T-cell (primary cell): ENCODE results near the gene ZNF524. TPM values are rescaled to one million over a fixed set of nuclear protein-coding genes. Genes with fewer than 3 reads are reported as not detected.

ENCODE experiments used
- ATAC-seq, 4 experiments: fragments of 200-7000 bp in 3 of 4; fragments of 150-1000 bp in 1 of 4; cut with Tn5 transposase; replicated peaks in 1 of 4; 1 replicate in 3 of 4; 2 replicates in 1 of 4; pipeline ENCODE4 v1.10.0; 2021; ENCODE audit warnings: moderate library complexity in 3 of 4, mild to moderate bottlenecking in 2 of 4, moderate number of reproducible peaks in 1 of 4
- CTCF ChIA-PET, 2 donors: fragments of 300-600 bp; sonication (Branson Sonifier 250); formaldehyde crosslinking; loops; one replicate each; lab custom pipeline; 2022; ENCODE audit warnings: antibody characterized with exemption in 2 of 2; lab: Charles Lee
- POLR2A ChIA-PET, 2 donors: fragments of 300-600 bp; sonication (Branson Sonifier 250); formaldehyde crosslinking; loops; one replicate each; lab custom pipeline; 2022; ENCODE audit warnings: antibody characterized with exemption in 2 of 2; lab: Charles Lee
- DNase-seq, 35 experiments: peaks; one replicate each; pipeline versions ENCODE4 v3.0.0 to v3.0.0-alpha.2; 2013 to 2023
- H3K27ac ChIP-seq: one replicate; pipeline ENCODE4 v1.5.1; 2013; ENCODE audit warnings: low read length
- H3K27me3 ChIP-seq, 2 experiments: replicated peaks in 1 of 2; 1 replicate in 1 of 2; 2 replicates in 1 of 2; pipeline versions ENCODE4 v1.6.1 to v1.7.0; 2013; ENCODE audit warnings: low read length in 1 of 2, mixed read lengths in 1 of 2; ENCODE audit not compliant: control insufficient read depth in 2 of 2, insufficient read depth in 2 of 2; ENCODE audit errors: extremely low read depth in 1 of 2
- H3K36me3 ChIP-seq, 2 donors: 1 replicate in 1 of 2; 2 replicates in 1 of 2; pipeline versions ENCODE4 v1.6.1 to v1.7.0; 2013; ENCODE audit warnings: low read length in 1 of 2; ENCODE audit not compliant: control insufficient read depth in 2 of 2, insufficient read depth in 1 of 2; ENCODE audit errors: extremely low read depth in 1 of 2
- H3K4me1 ChIP-seq, 2 experiments: 1 replicate in 1 of 2; 2 replicates in 1 of 2; pipeline versions ENCODE4 v1.6.1 to v1.7.0; 2013; ENCODE audit warnings: low read length in 2 of 2, mixed read lengths in 1 of 2; ENCODE audit not compliant: insufficient read depth in 2 of 2, control insufficient read depth in 1 of 2; ENCODE audit errors: extremely low read depth in 1 of 2
- H3K4me3 ChIP-seq, 2 donors: 1 replicate in 1 of 2; 2 replicates in 1 of 2; pipeline versions ENCODE4 v1.5.1 to v1.7.0; 2013; ENCODE audit warnings: mild to moderate bottlenecking in 2 of 2, low read length in 1 of 2, moderate library complexity in 1 of 2; ENCODE audit not compliant: control insufficient read depth in 1 of 2; ENCODE audit errors: extremely low read depth in 1 of 2
- H3K9me3 ChIP-seq: 2 replicates; pipeline ENCODE4 v1.7.0; 2013
- H3K27ac Mint-ChIP-seq, 2 donors: one replicate each; pipeline ENCODE4 v1.8.0; 2020 to 2021; ENCODE audit warnings: mild to moderate bottlenecking in 2 of 2, mixed read lengths in 2 of 2
- H3K27me3 Mint-ChIP-seq, 2 donors: one replicate each; pipeline ENCODE4 v1.8.0; 2021 to 2022; ENCODE audit warnings: mixed read lengths in 2 of 2
- H3K36me3 Mint-ChIP-seq: one replicate; pipeline ENCODE4 v1.8.0; 2021; ENCODE audit warnings: mixed read lengths
- H3K4me1 Mint-ChIP-seq, 3 donors: one replicate each; pipeline ENCODE4 v1.8.0; 2020 to 2022; ENCODE audit warnings: mixed read lengths in 3 of 3, mild to moderate bottlenecking in 1 of 3
- H3K4me3 Mint-ChIP-seq, 3 donors: one replicate each; pipeline ENCODE4 v1.8.0; 2020 to 2022; ENCODE audit warnings: mild to moderate bottlenecking in 3 of 3, mixed read lengths in 3 of 3, moderate library complexity in 3 of 3
- H3K9me3 Mint-ChIP-seq, 3 donors: one replicate each; pipeline ENCODE4 v1.8.0; 2020 to 2022; ENCODE audit warnings: mixed read lengths in 3 of 3
- WGBS: methylation state at CpG from one replicate; pipeline ENCODE4 v1.1.5; 2013; ENCODE audit warnings: missing lambda C conversion rate; ENCODE audit not compliant: insufficient coverage; 5-methylcytosine and 5-hydroxymethylcytosine counted together
- total RNA-seq, 35 experiments: library from RNA in 6 of 35; stranded (reverse) in 6 of 35; fragments of 120-200 nt in 1 of 35; gene quantifications; one replicate each; pipeline versions ENCODE4 v1.2.1 to v1.2.4 and lab custom pipeline; 2013 to 2026

ZNF524 gene
- total RNA-seq, 5 donors from 2014 or later (not counting 1 experiment from before 2014, with no cell fraction given), result 14.9 to 42.2 (median 33.4) TPM

DNA sequence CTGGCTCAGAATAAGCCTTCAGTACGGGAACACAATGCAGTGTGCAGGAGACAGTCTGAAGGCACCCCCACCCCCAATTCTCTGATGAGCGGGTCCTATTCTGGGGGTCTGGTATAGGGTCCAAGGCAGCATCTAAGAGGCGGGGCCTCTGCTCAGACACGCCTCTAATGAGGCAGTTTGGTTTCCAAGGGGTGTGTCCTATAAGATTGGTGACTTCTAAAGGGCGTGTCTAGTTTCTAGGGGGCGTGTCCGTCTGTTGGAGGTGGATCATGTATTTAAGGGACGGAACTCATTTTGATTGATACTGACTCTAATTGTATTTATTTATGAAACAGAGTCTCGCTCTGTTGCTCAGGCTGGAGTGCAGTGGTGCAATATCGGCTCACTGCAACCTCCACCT lies 9.5 kb upstream of the ZNF524 start:
- peaks cover 16 to 29% (median 16%) of the 10 kb centered on the region in 3 donors for H3K4me1 Mint-ChIP-seq
- DNase-seq, result no peak
- Histone ChIP-seq H3K27ac (no peak overlapping the region), H3K27me3 (peaks cover 0 to 17% of the 10 kb centered on the region in 2 experiments), H3K4me3 (no peak overlapping the region), H3K4me1 (peaks cover 15 to 27% of the 10 kb centered on the region in 2 experiments), H3K9me3 (no peaks in the 10 kb centered on the region), H3K36me3 (peaks cover 14 to 18% of the 10 kb centered on the region in 2 donors)
- CTCF ChIA-PET, result no interaction called here
- POLR2A ChIA-PET, result no interaction called here
- ATAC-seq, result no peak
- H3K9me3 Mint-ChIP-seq, result no peaks in the 10 kb centered on the region
- H3K27me3 Mint-ChIP-seq, result no peaks in the 10 kb centered on the region
- WGBS, result 73% methylated on average over 2 of the region's 10 CpGs
- no peak overlapping the region for H3K27ac Mint-ChIP-seq
- H3K36me3 Mint-ChIP-seq, result peaks cover 18% of the 10 kb centered on the region
- no peak overlapping the region for H3K4me3 Mint-ChIP-seq

DNA sequence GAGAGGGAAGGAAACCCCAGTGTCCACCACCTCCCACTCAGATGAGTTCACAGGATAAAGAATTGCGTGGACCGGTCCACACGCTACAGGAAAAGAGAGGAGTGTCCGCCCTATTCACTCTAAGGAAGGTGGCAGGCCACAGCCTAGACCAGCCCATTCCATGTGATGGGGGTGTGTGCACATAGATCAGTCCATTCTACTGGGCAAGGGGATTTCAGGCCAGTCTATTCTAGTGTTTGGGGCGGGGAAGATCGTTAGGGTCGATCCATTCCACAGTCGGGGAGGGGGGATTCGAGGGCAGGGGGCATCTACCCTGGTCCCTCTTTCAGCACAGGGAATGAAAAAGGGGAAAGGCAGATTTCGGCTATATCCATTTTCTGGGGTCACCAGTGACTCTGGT lies 8.5 kb upstream of the ZNF524 start:
- H3K4me1 ChIP-seq, result peaks cover 11 to 17% of the 10 kb centered on the region in 2 experiments
- POLR2A ChIA-PET, result no interaction called here
- Mint-ChIP-seq H3K9me3 (no peaks in the 10 kb centered on the region), H3K27ac (no peak overlapping the region), H3K4me3 (no peak overlapping the region), H3K27me3 (no peaks in the 10 kb centered on the region), H3K4me1 (peaks cover 7 to 21% (median 10%) of the 10 kb centered on the region in 3 donors), H3K36me3 (peaks cover 28% of the 10 kb centered on the region)
- no peaks in the 10 kb centered on the region for H3K9me3 ChIP-seq
- no peak for DNase-seq
- ATAC-seq, result no peak
- no peak overlapping the region for H3K4me3 ChIP-seq
- WGBS, result 100% methylated on average over 3 of the region's 10 CpGs
- H3K27ac ChIP-seq, result no peak overlapping the region
- CTCF ChIA-PET, result no interaction called here
- H3K36me3 ChIP-seq, result peaks cover 20 to 23% of the 10 kb centered on the region in 2 donors
- H3K27me3 ChIP-seq, result peaks cover 0 to 10% of the 10 kb centered on the region in 2 experiments

DNA sequence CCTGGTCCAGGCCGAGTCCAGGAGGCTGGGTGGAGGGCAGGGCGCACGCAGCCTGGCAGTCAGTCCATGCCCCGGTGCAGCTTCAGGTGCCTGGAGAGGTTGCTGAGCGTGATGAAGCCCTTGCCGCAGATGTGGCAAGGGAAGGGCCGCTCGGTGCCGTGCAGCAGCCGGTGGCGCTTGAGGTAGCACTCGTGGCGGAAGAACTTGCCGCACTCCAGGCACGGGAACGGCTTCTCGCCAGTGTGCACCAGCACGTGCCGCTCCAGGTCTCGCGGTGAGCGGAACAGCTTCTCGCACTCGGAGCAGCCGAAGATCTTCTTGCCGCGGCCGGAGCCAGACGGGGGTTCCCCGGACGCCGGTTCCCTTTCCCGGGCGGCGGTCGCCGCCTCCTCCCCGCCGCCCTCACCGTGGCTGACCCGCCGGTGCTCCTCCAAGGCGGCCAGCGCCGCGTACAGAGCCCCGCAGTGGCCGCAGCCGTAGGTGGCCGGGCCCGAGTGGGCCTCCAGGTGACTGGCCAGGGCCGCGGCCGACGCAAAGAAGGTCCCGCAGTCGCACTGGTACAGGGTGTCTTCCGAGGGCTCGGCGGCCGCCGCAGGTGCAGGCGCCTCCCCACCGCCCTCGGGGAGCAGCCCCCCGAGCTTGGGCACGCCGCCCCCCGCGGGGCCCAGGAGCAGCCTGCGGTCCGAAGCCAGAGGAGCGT lies 7.5 kb upstream of the ZNF524 start:
- H3K9me3 ChIP-seq, result no peaks in the 10 kb centered on the region
- WGBS, result 97% methylated on average over 73 of the region's 73 CpGs
- no peak overlapping the region for H3K27ac Mint-ChIP-seq
- no peak overlapping the region for H3K4me3 Mint-ChIP-seq
- no peak for ATAC-seq
- H3K36me3 ChIP-seq, result peaks cover 23 to 28% of the 10 kb centered on the region in 2 donors
- H3K27ac ChIP-seq, result no peak overlapping the region
- POLR2A ChIA-PET, result no interaction called here
- CTCF ChIA-PET, result interaction anchor here in 1 of 2 donors (0.7 kb wide), 1 partner anchor 31 kb away, joined by 4 read pairs; no protein-coding TSS in a partner anchor
- peaks cover 3 to 8% of the 10 kb centered on the region in 2 experiments for H3K4me1 ChIP-seq
- H3K27me3 ChIP-seq, result peaks cover 0 to 3% of the 10 kb centered on the region in 2 experiments
- DNase-seq, result no peak
- H3K27me3 Mint-ChIP-seq, result no peaks in the 10 kb centered on the region
- H3K4me3 ChIP-seq, result no peak overlapping the region
- H3K4me1 Mint-ChIP-seq, result peaks cover under 1 to 11% (median 5%) of the 10 kb centered on the region in 3 donors
- peaks cover 34% of the 10 kb centered on the region for H3K36me3 Mint-ChIP-seq
- no peaks in the 10 kb centered on the region for H3K9me3 Mint-ChIP-seq

DNA sequence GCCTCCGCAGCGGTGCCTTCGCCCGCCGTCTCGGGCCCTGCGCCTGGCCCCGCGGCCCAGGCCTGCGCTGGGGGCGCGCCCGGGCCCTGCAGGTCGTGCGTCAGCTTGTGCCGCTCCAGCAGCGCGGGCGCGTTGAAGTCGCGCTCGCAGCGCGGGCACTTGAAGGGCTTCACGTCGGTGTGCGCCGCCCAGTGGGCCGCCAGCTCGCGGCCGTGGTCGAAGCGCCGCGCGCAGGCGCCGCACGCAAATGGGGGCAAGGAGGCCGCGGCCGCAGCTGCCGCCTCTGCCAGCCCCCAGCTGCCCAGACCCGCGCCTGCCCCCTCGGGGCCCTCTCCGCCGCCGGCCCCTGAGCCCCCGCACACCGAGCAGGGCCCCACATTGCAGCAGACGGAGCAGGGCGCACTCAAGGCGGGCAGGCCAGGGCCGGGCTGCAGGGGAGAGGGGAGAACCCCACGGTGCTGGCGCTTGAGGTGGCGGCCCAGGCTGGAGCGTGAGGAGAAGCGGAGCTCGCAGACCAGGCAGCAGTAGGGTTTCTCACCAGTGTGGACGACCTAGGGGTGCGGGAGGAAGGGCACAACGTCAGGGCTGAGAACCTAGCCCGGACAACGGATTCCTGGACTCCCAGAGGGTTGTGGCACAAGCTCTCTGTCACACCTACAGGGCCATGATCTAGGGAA lies 6.9 kb upstream of the ZNF524 start:
- H3K36me3 ChIP-seq, result peaks cover 27 to 28% of the 10 kb centered on the region in 2 donors
- peaks cover 0 to under 1% of the 10 kb centered on the region in 2 experiments for H3K27me3 ChIP-seq
- WGBS, result 97% methylated on average over 63 of the region's 68 CpGs
- no peaks in the 10 kb centered on the region for H3K9me3 ChIP-seq
- no peak overlapping the region for H3K4me3 Mint-ChIP-seq
- H3K4me3 ChIP-seq, result no peak overlapping the region
- DNase-seq, result no peak
- H3K9me3 Mint-ChIP-seq, result no peaks in the 10 kb centered on the region
- no peak for ATAC-seq
- H3K4me1 Mint-ChIP-seq, result peaks cover 0 to 9% (median 8%) of the 10 kb centered on the region in 3 donors
- no peak overlapping the region for H3K27ac Mint-ChIP-seq
- H3K27me3 Mint-ChIP-seq, result no peaks in the 10 kb centered on the region
- CTCF ChIA-PET, result interaction anchor here in 1 of 2 donors (0.5 kb wide), 1 partner anchor 452 kb away, joined by 3 read pairs; no protein-coding TSS in a partner anchor
- no peak overlapping the region for H3K27ac ChIP-seq
- POLR2A ChIA-PET, result no interaction called here
- peaks cover 0 to under 1% of the 10 kb centered on the region in 2 experiments for H3K4me1 ChIP-seq
- peaks cover 37% of the 10 kb centered on the region for H3K36me3 Mint-ChIP-seq

DNA sequence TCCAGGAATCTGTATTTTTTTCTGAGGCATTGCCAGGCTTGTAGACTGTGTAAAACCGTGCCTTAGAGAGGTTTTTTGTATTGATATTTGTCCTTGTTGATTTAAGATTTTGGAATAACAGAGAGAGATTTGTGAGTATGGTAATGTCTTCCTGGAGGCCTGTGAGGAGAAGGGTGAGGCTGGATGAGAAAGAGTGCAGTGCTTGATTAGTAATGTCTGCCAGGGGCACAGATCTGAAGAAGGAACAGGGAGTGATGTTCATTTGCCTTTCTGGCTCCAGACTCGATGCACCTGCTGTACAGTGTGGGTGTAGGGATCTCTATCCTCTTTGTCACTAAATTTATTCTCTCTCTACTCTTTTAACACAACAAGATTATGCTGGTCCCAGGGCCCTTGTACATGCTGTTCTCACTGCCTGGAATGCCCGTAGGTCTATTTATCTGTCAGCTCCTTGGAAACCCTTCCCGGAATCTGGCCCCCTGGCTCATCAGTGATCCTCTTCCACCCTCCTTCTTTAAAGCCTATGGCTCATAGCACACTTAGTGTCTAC lies 5.0 kb upstream of the ZNF524 start:
- no peak for DNase-seq
- ChIA-PET CTCF (interaction anchor here in 1 of 2 donors (0.5 kb wide), 1 partner anchor 452 kb away, joined by 3 read pairs; no protein-coding TSS in a partner anchor), POLR2A (no interaction called here)
- Mint-ChIP-seq H3K27ac (no peak overlapping the region), H3K4me1 (peaks cover 5 to 17% (median 6%) of the 10 kb centered on the region in 3 donors), H3K27me3 (no peaks in the 10 kb centered on the region), H3K4me3 (no peak overlapping the region), H3K36me3 (peaks cover 42% of the 10 kb centered on the region), H3K9me3 (peaks cover 0 to 3% (median 0%) of the 10 kb centered on the region in 3 donors)
- 100% methylated on average over 2 of the region's 4 CpGs for WGBS
- H3K4me1 ChIP-seq, result peaks cover 0 to 8% of the 10 kb centered on the region in 2 experiments
- H3K27me3 ChIP-seq, result no peaks in the 10 kb centered on the region
- no peak for ATAC-seq
- H3K36me3 ChIP-seq, result peaks cover 27 to 28% of the 10 kb centered on the region in 2 donors
- no peaks in the 10 kb centered on the region for H3K9me3 ChIP-seq
- H3K27ac ChIP-seq, result no peak overlapping the region
- H3K4me3 ChIP-seq, result no peak overlapping the region

DNA sequence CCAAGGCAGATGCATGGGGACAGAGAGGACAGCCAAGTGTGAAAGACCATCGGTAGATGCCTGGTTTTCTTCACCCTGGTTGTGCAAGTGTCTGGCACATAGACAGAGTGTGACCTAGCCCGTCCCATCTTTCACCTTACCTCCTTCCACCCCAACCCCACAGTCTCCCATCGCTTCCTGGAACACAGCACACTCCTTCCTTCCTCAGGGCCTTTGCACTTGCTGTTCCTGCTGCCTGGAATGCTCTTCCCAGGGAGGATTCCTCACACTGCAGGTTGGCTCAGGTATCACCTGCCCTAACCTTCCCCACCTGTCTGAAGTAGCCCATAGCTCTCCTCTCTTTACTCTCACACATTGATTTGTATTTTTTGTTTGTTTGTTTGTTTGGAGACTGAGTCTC lies 3.8 kb upstream of the ZNF524 start:
- H3K4me1 Mint-ChIP-seq, result peaks cover 12 to 23% (median 12%) of the 10 kb centered on the region in 3 donors
- no peak for DNase-seq
- no peak overlapping the region for H3K4me3 Mint-ChIP-seq
- WGBS, result 100% methylated on average over 3 of the region's 3 CpGs
- peaks cover 0 to 3% (median 0%) of the 10 kb centered on the region in 3 donors for H3K9me3 Mint-ChIP-seq
- no peaks in the 10 kb centered on the region for H3K27me3 Mint-ChIP-seq
- ChIA-PET CTCF (no interaction called here), POLR2A (no interaction called here)
- peaks cover 27 to 28% of the 10 kb centered on the region in 2 donors for H3K36me3 ChIP-seq
- peaks cover 6 to 16% of the 10 kb centered on the region in 2 experiments for H3K4me1 ChIP-seq
- no peaks in the 10 kb centered on the region for H3K9me3 ChIP-seq
- H3K27ac ChIP-seq, result no peak overlapping the region
- H3K4me3 ChIP-seq, result no peak overlapping the region
- H3K27me3 ChIP-seq, result no peaks in the 10 kb centered on the region
- no peak overlapping the region for H3K27ac Mint-ChIP-seq
- H3K36me3 Mint-ChIP-seq, result peaks cover 41% of the 10 kb centered on the region
- ATAC-seq, result no peak
